ENCODE results near the gene TNC. TPM values are rescaled to one million over a fixed set of nuclear protein-coding genes. Genes with fewer than 3 reads are reported as not detected.

Gene TNC
- total RNA-seq, 1 experiment from 2014 or later, result 5.7 TPM

DNA sequence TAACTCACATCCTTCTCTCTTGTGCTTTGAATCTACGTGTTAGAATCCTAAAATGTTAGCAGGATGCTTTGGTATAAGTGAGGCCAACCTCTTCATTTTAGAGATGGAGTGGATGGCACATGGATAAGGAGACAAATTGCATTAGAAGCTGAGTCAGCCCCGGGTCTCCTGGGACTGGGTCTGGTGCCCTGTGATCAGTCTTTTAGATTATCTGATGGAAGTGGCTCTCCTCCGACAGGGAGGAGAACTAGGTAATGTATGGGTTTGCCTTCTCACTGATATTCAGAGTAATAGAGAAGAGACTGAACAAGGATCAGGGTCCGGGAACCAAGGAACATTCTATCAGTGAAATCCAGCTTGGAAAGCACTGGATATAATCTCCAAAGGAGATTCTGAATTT is 112.6 kb downstream of the TNC start:
- in situ Hi-C loops (cut with HindIII; ENCODE audit: low pct_unique_long_range_greater_than_20kb, low sequenced_read_pairs), result no loop called here
- TF ChIP-seq REST (IDR thresholded peaks at IDR 0.05; ENCODE audit: insufficient read depth in 1 of 2, low read depth in 2 of 2, low read length in 1 of 2) (no peak), SIN3A (IDR thresholded peaks at IDR 0.05; ENCODE audit: borderline replicate concordance, insufficient read depth, low read depth, low read length) (no peak), TCF7L2 (IDR thresholded peaks at IDR 0.05; ENCODE audit: low read depth, low read length) (no peak), POLR2AphosphoS5 (IDR thresholded peaks at IDR 0.05; ENCODE audit: low read depth, low read length) (no peak)
- TF ChIP-seq, protein P1, sequence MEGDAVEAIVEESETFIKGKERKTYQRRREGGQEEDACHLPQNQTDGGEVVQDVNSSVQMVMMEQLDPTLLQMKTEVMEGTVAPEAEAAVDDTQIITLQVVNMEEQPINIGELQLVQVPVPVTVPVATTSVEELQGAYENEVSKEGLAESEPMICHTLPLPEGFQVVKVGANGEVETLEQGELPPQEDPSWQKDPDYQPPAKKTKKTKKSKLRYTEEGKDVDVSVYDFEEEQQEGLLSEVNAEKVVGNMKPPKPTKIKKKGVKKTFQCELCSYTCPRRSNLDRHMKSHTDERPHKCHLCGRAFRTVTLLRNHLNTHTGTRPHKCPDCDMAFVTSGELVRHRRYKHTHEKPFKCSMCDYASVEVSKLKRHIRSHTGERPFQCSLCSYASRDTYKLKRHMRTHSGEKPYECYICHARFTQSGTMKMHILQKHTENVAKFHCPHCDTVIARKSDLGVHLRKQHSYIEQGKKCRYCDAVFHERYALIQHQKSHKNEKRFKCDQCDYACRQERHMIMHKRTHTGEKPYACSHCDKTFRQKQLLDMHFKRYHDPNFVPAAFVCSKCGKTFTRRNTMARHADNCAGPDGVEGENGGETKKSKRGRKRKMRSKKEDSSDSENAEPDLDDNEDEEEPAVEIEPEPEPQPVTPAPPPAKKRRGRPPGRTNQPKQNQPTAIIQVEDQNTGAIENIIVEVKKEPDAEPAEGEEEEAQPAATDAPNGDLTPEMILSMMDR (IDR thresholded peaks at IDR 0.05), result no peak
- no peaks in the 10 kb centered on the region for H3K9me3 ChIP-seq (ENCODE audit: control insufficient read depth, insufficient read depth, low read depth, low read length)
- intact Hi-C loops (cut with micrococcal nuclease; ENCODE audit: unreplicated experiment), result no loop called here
- no peak overlapping the region for H3K4me3 ChIP-seq (ENCODE audit: low read depth in 2 of 2, low read length in 2 of 2)
- no peaks in the 10 kb centered on the region for H3K27me3 ChIP-seq (ENCODE audit: control insufficient read depth, insufficient read depth, low read length)
- no peak overlapping the region for H3K27ac ChIP-seq (ENCODE audit: low read length)
- ChIA-PET POLR2A (no interaction called here), CTCF (interaction anchor here (0.9 kb wide), 1 partner anchor 9 kb away, joined by 5 read pairs; no protein-coding TSS in a partner anchor)
- no peak for ATAC-seq
- no TSS peak for BruUV-seq (replicated peaks)
- H3K4me1 ChIP-seq (ENCODE audit: control insufficient read depth, insufficient read depth, low read length), result no peaks in the 10 kb centered on the region
- DNase-seq (ENCODE audit: low read depth, low spot score), result no peak
- no peaks in the 10 kb centered on the region for H3K36me3 ChIP-seq (ENCODE audit: control insufficient read depth, insufficient read depth, low read length)

DNA sequence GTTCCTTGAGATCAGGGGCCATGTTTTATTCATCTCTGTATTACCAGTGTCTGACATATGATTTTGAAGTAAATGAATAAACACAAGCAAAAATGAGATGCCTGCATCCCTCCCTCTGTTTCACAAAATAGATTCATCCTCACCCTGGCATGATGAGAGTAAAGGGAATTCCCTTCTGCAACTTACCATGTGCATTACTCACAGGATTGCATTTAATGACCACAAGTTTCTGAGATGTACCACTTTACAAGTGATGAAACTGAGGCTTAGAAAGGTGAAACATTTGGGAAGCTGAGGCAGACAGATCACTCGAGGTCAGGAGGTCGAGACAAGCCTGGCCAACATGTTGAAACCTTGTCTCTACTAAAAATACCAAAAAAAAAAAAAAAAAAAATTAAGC is 113.4 kb downstream of the TNC start:
- Histone ChIP-seq H3K27me3 (ENCODE audit: control insufficient read depth, insufficient read depth, low read length) (no peaks in the 10 kb centered on the region), H3K4me3 (ENCODE audit: low read depth in 2 of 2, low read length in 2 of 2) (no peak overlapping the region), H3K9me3 (ENCODE audit: control insufficient read depth, insufficient read depth, low read depth, low read length) (no peaks in the 10 kb centered on the region), H3K27ac (ENCODE audit: low read length) (no peak overlapping the region), H3K36me3 (ENCODE audit: control insufficient read depth, insufficient read depth, low read length) (no peaks in the 10 kb centered on the region), H3K4me1 (ENCODE audit: control insufficient read depth, insufficient read depth, low read length) (no peaks in the 10 kb centered on the region)
- no TSS peak for BruUV-seq (replicated peaks)
- ChIA-PET CTCF (no interaction called here), POLR2A (no interaction called here)
- in situ Hi-C loops (cut with HindIII; ENCODE audit: low pct_unique_long_range_greater_than_20kb, low sequenced_read_pairs), result no loop called here
- no peak for ATAC-seq
- TF ChIP-seq REST (IDR thresholded peaks at IDR 0.05; ENCODE audit: insufficient read depth in 1 of 2, low read depth in 2 of 2, low read length in 1 of 2), result no peak
- no peak for TF ChIP-seq TCF7L2 (IDR thresholded peaks at IDR 0.05; ENCODE audit: low read depth, low read length)
- TF ChIP-seq, protein P1 (IDR thresholded peaks at IDR 0.05), result no peak
- TF ChIP-seq POLR2AphosphoS5 (IDR thresholded peaks at IDR 0.05; ENCODE audit: low read depth, low read length), result no peak
- intact Hi-C loops (cut with micrococcal nuclease; ENCODE audit: unreplicated experiment), result no loop called here
- DNase-seq (ENCODE audit: low read depth, low spot score), result no peak
